Measurements from ENCODE around the gene CWC27.

Gene CWC27

GRCh38 chr5:65017636-65018035, 248.9 kb downstream of the CWC27 start:
- H3K9me3 ChIP-seq (ENCODE audit: low read length), result no peaks in the 10 kb centered on the region
- no peaks in the 10 kb centered on the region for H3K79me2 ChIP-seq (ENCODE audit: insufficient read depth, low read length)
- H3K36me3 ChIP-seq (ENCODE audit: insufficient read depth, low read length), result no peaks in the 10 kb centered on the region
- no peak overlapping the region for H3K4me2 ChIP-seq (ENCODE audit: low read length)
- H3K4me1 ChIP-seq (ENCODE audit: insufficient read depth, low read length, severe bottlenecking), result no peaks in the 10 kb centered on the region
- H3K4me3 ChIP-seq (ENCODE audit: low read depth, low read length, poor library complexity, severe bottlenecking), result no peak overlapping the region
- H4K20me1 ChIP-seq (ENCODE audit: insufficient read depth, low read length), result no peaks in the 10 kb centered on the region
- H3K9ac ChIP-seq (ENCODE audit: low read length), result no peak overlapping the region
- no peaks in the 10 kb centered on the region for H3K27me3 ChIP-seq (ENCODE audit: insufficient read depth, low read length)
- no peak for TF ChIP-seq EZH2 (IDR thresholded peaks at IDR 0.05; ENCODE audit: borderline replicate concordance, low read length)
- TF ChIP-seq, protein P1, sequence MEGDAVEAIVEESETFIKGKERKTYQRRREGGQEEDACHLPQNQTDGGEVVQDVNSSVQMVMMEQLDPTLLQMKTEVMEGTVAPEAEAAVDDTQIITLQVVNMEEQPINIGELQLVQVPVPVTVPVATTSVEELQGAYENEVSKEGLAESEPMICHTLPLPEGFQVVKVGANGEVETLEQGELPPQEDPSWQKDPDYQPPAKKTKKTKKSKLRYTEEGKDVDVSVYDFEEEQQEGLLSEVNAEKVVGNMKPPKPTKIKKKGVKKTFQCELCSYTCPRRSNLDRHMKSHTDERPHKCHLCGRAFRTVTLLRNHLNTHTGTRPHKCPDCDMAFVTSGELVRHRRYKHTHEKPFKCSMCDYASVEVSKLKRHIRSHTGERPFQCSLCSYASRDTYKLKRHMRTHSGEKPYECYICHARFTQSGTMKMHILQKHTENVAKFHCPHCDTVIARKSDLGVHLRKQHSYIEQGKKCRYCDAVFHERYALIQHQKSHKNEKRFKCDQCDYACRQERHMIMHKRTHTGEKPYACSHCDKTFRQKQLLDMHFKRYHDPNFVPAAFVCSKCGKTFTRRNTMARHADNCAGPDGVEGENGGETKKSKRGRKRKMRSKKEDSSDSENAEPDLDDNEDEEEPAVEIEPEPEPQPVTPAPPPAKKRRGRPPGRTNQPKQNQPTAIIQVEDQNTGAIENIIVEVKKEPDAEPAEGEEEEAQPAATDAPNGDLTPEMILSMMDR (IDR thresholded peaks at IDR 0.05; ENCODE audit: low read length), result no peak
- H3K27ac ChIP-seq (ENCODE audit: low read depth, low read length, poor library complexity, severe bottlenecking), result no peak overlapping the region
- no peaks in the 10 kb centered on the region for H3K9me2 ChIP-seq (ENCODE audit: low read depth, low read length)
- H2AFZ ChIP-seq (ENCODE audit: low read length), result no peak overlapping the region
- peaks cover 4% of the 10 kb centered on the region; the same call in 1 of the 2 replicates for H3F3A ChIP-seq (ENCODE audit: insufficient read depth, low read length)

DNA sequence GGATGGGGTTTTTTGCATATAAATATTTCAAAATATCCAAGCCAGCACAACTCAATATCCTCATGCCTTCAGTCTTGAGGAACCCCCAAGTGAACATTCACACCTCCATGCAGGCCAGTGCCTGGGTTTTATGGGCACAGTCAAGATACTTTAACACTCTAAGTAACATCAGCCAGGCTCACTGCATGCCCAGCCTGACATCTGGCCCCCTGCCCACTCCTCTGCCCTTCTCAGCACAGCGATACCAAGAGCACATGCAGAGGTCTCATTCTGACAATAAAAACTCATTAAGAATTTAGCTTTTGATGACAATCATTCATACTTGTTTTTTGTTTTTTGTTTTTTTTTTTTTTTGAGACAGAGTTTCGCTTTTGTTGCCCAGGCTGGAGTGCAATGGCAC, 250.0 kb downstream of the CWC27 start:
- H3K4me3 ChIP-seq (ENCODE audit: low read depth, low read length, poor library complexity, severe bottlenecking), result no peak overlapping the region
- H4K20me1 ChIP-seq (ENCODE audit: insufficient read depth, low read length), result no peaks in the 10 kb centered on the region
- no peaks in the 10 kb centered on the region for H3K36me3 ChIP-seq (ENCODE audit: insufficient read depth, low read length)
- H3K27me3 ChIP-seq (ENCODE audit: insufficient read depth, low read length), result no peaks in the 10 kb centered on the region
- no peak overlapping the region for H3K9ac ChIP-seq (ENCODE audit: low read length)
- peaks cover 4% of the 10 kb centered on the region; the same call in 1 of the 2 replicates for H3F3A ChIP-seq (ENCODE audit: insufficient read depth, low read length)
- TF ChIP-seq EZH2 (IDR thresholded peaks at IDR 0.05; ENCODE audit: borderline replicate concordance, low read length), result no peak
- TF ChIP-seq, protein P1 (IDR thresholded peaks at IDR 0.05; ENCODE audit: low read length), result no peak
- no peak overlapping the region for H3K4me2 ChIP-seq (ENCODE audit: low read length)
- H3K9me2 ChIP-seq (ENCODE audit: low read depth, low read length), result no peaks in the 10 kb centered on the region
- H3K27ac ChIP-seq (ENCODE audit: low read depth, low read length, poor library complexity, severe bottlenecking), result no peak overlapping the region
- no peaks in the 10 kb centered on the region for H3K9me3 ChIP-seq (ENCODE audit: low read length)
- no peaks in the 10 kb centered on the region for H3K4me1 ChIP-seq (ENCODE audit: insufficient read depth, low read length, severe bottlenecking)
- H2AFZ ChIP-seq (ENCODE audit: low read length), result no peak overlapping the region
- H3K79me2 ChIP-seq (ENCODE audit: insufficient read depth, low read length), result no peaks in the 10 kb centered on the region

DNA sequence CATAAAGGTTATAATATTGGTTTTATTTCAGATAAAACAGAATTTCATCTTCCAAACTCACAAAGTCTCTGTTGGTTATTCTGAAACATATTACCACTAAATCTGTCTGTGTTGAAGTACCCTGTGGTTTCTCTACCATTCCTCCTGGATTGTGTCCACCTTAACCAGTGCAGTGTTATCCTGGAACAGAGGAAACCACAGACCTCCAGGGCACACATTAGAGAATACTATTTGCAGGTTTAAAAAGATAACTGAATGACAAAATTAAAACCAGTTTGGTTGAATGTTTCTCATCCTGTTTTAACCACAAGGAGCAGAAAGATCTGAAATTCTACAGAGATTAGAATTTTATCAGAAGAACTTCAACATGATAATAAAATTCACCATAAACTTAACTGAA, 251.8 kb downstream of the CWC27 start:
- H3K9me3 ChIP-seq (ENCODE audit: low read length), result no peaks in the 10 kb centered on the region
- H3K4me1 ChIP-seq (ENCODE audit: insufficient read depth, low read length, severe bottlenecking), result no peaks in the 10 kb centered on the region
- H3K4me3 ChIP-seq (ENCODE audit: low read depth, low read length, poor library complexity, severe bottlenecking), result no peak overlapping the region
- H3K79me2 ChIP-seq (ENCODE audit: insufficient read depth, low read length), result no peaks in the 10 kb centered on the region
- no peak overlapping the region for H3K9ac ChIP-seq (ENCODE audit: low read length)
- no peak overlapping the region for H3K4me2 ChIP-seq (ENCODE audit: low read length)
- TF ChIP-seq, protein P1 (IDR thresholded peaks at IDR 0.05; ENCODE audit: low read length), result no peak
- no peak for TF ChIP-seq EZH2 (IDR thresholded peaks at IDR 0.05; ENCODE audit: borderline replicate concordance, low read length)
- H3K36me3 ChIP-seq (ENCODE audit: insufficient read depth, low read length), result no peaks in the 10 kb centered on the region
- no peaks in the 10 kb centered on the region for H3F3A ChIP-seq (ENCODE audit: insufficient read depth, low read length)
- no peaks in the 10 kb centered on the region for H4K20me1 ChIP-seq (ENCODE audit: insufficient read depth, low read length)
- H3K9me2 ChIP-seq (ENCODE audit: low read depth, low read length), result no peaks in the 10 kb centered on the region
- no peak overlapping the region for H2AFZ ChIP-seq (ENCODE audit: low read length)
- H3K27me3 ChIP-seq (ENCODE audit: insufficient read depth, low read length), result no peaks in the 10 kb centered on the region
- H3K27ac ChIP-seq (ENCODE audit: low read depth, low read length, poor library complexity, severe bottlenecking), result no peak overlapping the region
